ENCODE results near the gene SNX4.
"Not testable (repeated sequence)": the region's sequence is repeated elsewhere in the genome, so short reads cannot be mapped to it uniquely, and the experiment has no call there.

- TF ChIP-seq, protein P1, sequence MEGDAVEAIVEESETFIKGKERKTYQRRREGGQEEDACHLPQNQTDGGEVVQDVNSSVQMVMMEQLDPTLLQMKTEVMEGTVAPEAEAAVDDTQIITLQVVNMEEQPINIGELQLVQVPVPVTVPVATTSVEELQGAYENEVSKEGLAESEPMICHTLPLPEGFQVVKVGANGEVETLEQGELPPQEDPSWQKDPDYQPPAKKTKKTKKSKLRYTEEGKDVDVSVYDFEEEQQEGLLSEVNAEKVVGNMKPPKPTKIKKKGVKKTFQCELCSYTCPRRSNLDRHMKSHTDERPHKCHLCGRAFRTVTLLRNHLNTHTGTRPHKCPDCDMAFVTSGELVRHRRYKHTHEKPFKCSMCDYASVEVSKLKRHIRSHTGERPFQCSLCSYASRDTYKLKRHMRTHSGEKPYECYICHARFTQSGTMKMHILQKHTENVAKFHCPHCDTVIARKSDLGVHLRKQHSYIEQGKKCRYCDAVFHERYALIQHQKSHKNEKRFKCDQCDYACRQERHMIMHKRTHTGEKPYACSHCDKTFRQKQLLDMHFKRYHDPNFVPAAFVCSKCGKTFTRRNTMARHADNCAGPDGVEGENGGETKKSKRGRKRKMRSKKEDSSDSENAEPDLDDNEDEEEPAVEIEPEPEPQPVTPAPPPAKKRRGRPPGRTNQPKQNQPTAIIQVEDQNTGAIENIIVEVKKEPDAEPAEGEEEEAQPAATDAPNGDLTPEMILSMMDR (IDR thresholded peaks at IDR 0.05; ENCODE audit: low read depth, low read length, poor library complexity, severe bottlenecking), result not testable (repeated sequence)
- TF ChIP-seq EZH2phosphoT487 (IDR thresholded peaks at IDR 0.05; ENCODE audit: borderline replicate concordance, low read length), result not testable (repeated sequence)
Measured at GRCh38 chr3:125481375-125481759, 38.6 kb downstream of the SNX4 start.

Measured in DOHH2 (cell line).